Measurements from ENCODE around the gene ZKSCAN8.

The ZKSCAN8 gene

DNA sequence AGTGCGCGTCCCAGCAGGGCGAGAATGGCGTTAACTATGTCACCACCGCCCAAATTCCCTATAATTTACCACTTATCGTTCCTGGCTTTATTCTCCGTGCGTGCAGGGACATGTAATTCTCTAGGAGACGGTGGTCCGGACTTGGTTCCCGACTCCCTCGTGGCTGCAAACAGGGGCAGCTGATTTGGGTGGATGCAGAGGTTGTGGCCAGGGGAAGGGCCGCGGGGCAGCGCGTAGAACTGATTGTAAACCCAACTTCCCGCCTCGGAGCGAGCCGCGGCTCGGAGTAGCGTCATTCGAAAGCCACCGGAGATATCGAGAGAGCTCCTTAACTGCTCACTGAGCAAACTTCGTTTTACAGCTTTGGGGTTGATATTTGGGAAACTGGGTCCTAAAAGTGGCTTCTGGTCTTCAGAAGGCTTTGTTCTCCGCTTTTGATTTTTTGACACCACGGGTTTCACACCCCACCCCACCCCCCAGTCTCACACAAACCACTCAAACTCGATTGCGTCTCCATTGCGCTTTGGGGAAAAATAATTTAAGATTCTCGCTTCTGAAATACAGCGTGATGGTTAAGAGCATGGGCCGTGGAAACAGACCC lies 65.9 kb downstream of the ZKSCAN8 start:
- no peak for DNase-seq

DNA sequence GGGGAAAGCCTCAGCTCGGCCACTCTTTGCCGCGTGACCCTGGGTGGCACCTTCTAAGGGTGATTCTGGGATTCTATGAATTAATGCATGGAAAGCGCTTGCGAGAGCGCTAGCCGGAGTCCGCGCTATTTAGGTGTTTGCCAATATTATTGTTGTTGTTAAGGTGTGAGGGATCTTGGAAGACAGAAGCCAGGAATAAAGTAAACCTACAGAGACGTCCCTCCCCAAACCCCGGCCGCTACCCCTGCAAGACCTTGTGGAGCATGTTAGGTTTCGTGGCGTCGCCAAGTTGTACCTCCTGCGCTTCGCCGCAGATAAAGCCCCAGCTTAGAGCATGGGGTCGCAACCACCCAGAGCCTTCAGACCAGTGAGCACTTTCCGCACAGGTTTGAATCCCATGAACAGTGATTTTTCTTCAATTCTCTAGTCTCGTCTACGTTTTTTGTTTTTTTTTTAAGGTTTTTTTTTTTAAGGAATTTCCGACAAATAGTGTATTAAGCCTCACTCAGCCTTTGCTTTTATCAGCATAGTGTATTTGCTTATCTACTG lies 66.5 kb downstream of the ZKSCAN8 start:
- no peak for DNase-seq
